IMR-90 (cell line): Measurements from ENCODE around the gene SLC23A2. TPM values are rescaled to one million over a fixed set of nuclear protein-coding genes. Genes with fewer than 3 reads are reported as not detected.
A peak's percentile ranks its signal among the peaks of the same experiment; 100 is the strongest.

Experiments
- ATAC-seq: fragments of 200-7000 bp; cut with Tn5 transposase; 2 replicates; pipeline ENCODE4 v1.9.1; 2020; ENCODE audit warnings: low read depth, mild to moderate bottlenecking, moderate library complexity
- BruUV-seq: library from RNA; stranded (reverse); fragments of 400-500 nt; replicated peaks from 2 replicates; lab custom pipeline; 2021; lab: Mats Ljungman, UMichigan
- CTCF ChIA-PET: fragments of 300-600 bp; formaldehyde crosslinking; extraction: SDS; loops from one replicate; lab custom pipeline; 2021; ENCODE audit warnings: antibody characterized with exemption; lab: Yijun Ruan, JAX
- POLR2A ChIA-PET: fragments of 300-600 bp; sonication (Branson Sonifier 250); formaldehyde crosslinking; loops from one replicate; lab custom pipeline; 2022; ENCODE audit warnings: antibody characterized with exemption; ENCODE audit not compliant: unreplicated experiment; lab: Charles Lee
- DNase-seq: peaks from one replicate; pipeline ENCODE4 v3.0.0; 2013
- H2AFZ ChIP-seq: replicated peaks from 2 replicates; pipeline ENCODE3; 2013; ENCODE audit warnings: low read length, mild to moderate bottlenecking; ENCODE audit not compliant: poor library complexity
- H2AK5ac ChIP-seq: 2 replicates; pipeline ENCODE4 v1.6.1; 2013; ENCODE audit warnings: low read depth, low read length, inconsistent platforms
- H2AK9ac ChIP-seq: replicated peaks from 2 replicates; pipeline ENCODE3; 2013; ENCODE audit warnings: mild to moderate bottlenecking, low read depth, low read length, moderate library complexity; ENCODE audit not compliant: poor library complexity
- H2BK120ac ChIP-seq: 2 replicates; pipeline ENCODE4 v1.6.1; 2013; ENCODE audit warnings: low read depth, low read length, inconsistent platforms
- H2BK15ac ChIP-seq: 3 replicates; pipeline ENCODE4 v1.6.1; 2013; ENCODE audit warnings: low read depth, low read length, inconsistent platforms
- H2BK20ac ChIP-seq: 2 replicates; pipeline ENCODE4 v1.6.1; 2013; ENCODE audit warnings: low read depth, mild to moderate bottlenecking, inconsistent platforms, low read length, moderate library complexity
- H2BK5ac ChIP-seq: 2 replicates; pipeline ENCODE4 v1.6.1; 2013; ENCODE audit warnings: mild to moderate bottlenecking, low read depth, low read length, inconsistent platforms; ENCODE audit not compliant: poor library complexity, severe bottlenecking
- H3K14ac ChIP-seq: replicated peaks from 2 replicates; pipeline ENCODE4 v1.6.1; 2013; ENCODE audit warnings: low read depth, low read length, inconsistent platforms
- H3K18ac ChIP-seq: 2 replicates; pipeline ENCODE4 v1.6.1; 2013; ENCODE audit warnings: low read depth, low read length, control low read depth
- H3K23ac ChIP-seq: 2 replicates; pipeline ENCODE4 v1.6.1; 2013; ENCODE audit warnings: low read depth, low read length, inconsistent platforms
- H3K27ac ChIP-seq: 2 replicates; pipeline ENCODE4 v1.5.1; 2013; ENCODE audit warnings: mild to moderate bottlenecking, control low read depth, low read length; ENCODE audit not compliant: insufficient read depth
- H3K27me3 ChIP-seq: 2 replicates; pipeline ENCODE4 v1.6.1; 2013; ENCODE audit warnings: low read length; ENCODE audit not compliant: control insufficient read depth, insufficient read depth
- H3K36me3 ChIP-seq: 2 replicates; pipeline ENCODE4 v1.6.1; 2013; ENCODE audit warnings: low read length, mixed read lengths; ENCODE audit not compliant: control insufficient read depth, insufficient read depth
- H3K4ac ChIP-seq: 2 replicates; pipeline ENCODE4 v1.6.1; 2013; ENCODE audit warnings: low read depth, low read length, inconsistent platforms
- H3K4me1 ChIP-seq: 2 replicates; pipeline ENCODE4 v1.6.1; 2013; ENCODE audit warnings: low read length, mixed read lengths; ENCODE audit not compliant: control insufficient read depth, insufficient read depth
- H3K4me2 ChIP-seq: 2 replicates; pipeline ENCODE4 v1.6.1; 2013; ENCODE audit warnings: low read depth, mild to moderate bottlenecking, control low read depth, low read length, moderate library complexity
- H3K4me3 ChIP-seq: 2 replicates; pipeline ENCODE4 v1.5.1; 2013; ENCODE audit warnings: low read depth, mild to moderate bottlenecking, control low read depth, low read length, moderate library complexity; ENCODE audit not compliant: insufficient read depth
- H3K56ac ChIP-seq: 2 replicates; pipeline ENCODE4 v1.6.1; 2013; ENCODE audit warnings: low read length, inconsistent platforms; ENCODE audit not compliant: insufficient read depth; ENCODE audit errors: extremely low read depth
- H3K79me1 ChIP-seq, 2 experiments: 2 replicates each; pipeline ENCODE4 v1.6.1; 2013; ENCODE audit warnings: low read length in 2 of 2, inconsistent platforms in 1 of 2, low read depth in 1 of 2
- H3K9ac ChIP-seq: 2 replicates; pipeline ENCODE4 v1.6.1; 2013; ENCODE audit warnings: low read depth, low read length, control low read depth
- H3K9me1 ChIP-seq: 2 replicates; pipeline ENCODE4 v1.6.1; 2013; ENCODE audit warnings: low read length, inconsistent platforms; ENCODE audit not compliant: insufficient read depth
- H3K9me3 ChIP-seq: 2 replicates; pipeline ENCODE4 v1.6.1; 2013; ENCODE audit warnings: low read length; ENCODE audit not compliant: control insufficient read depth, insufficient read depth
- H4K20me1 ChIP-seq: 2 replicates; pipeline ENCODE4 v1.6.1; 2013; ENCODE audit warnings: low read length, inconsistent platforms; ENCODE audit not compliant: insufficient read depth
- H4K5ac ChIP-seq: 2 replicates; pipeline ENCODE4 v1.6.1; 2013; ENCODE audit warnings: mild to moderate bottlenecking, low read depth, low read length, control low read depth
- H4K8ac ChIP-seq, 2 experiments: 2 replicates each; pipeline ENCODE4 v1.6.1; 2013; ENCODE audit warnings: low read depth in 2 of 2, low read length in 2 of 2, control low read depth in 1 of 2, inconsistent platforms in 1 of 2
- H4K91ac ChIP-seq: 2 replicates; pipeline ENCODE4 v1.6.1; 2013; ENCODE audit warnings: low read depth, low read length, inconsistent platforms; ENCODE audit not compliant: insufficient read depth
- FOS ChIP-seq: fragments of 150-350 bp; IDR thresholded peaks from 2 replicates; pipeline ENCODE4 v1.6.1; 2016; ENCODE audit warnings: low read depth, low read length
- NFE2L2 ChIP-seq: fragments of 150-350 bp; IDR thresholded peaks from 2 replicates; pipeline ENCODE4 v1.6.1; 2016; ENCODE audit warnings: low read depth, mild to moderate bottlenecking, low read length
- WGBS, 2 experiments: methylation state at CpG; one replicate each; pipeline versions ENCODE4 v1.1.5 to v1.1.7; 2013; ENCODE audit warnings: missing lambda C conversion rate in 2 of 2; ENCODE audit not compliant: insufficient read length in 1 of 2; ENCODE audit errors: extremely low coverage in 2 of 2; 5-methylcytosine and 5-hydroxymethylcytosine counted together
- dilution Hi-C: fragments of 300-500 bp; cut with HindIII; formaldehyde crosslinking; loops from one replicate; pipeline ENCODE4 v1.14.3; 2018; ENCODE audit warnings: low sequenced_read_pairs; ENCODE audit not compliant: unreplicated experiment
- in situ Hi-C: fragments of 300-500 bp; cut with MboI; formaldehyde crosslinking; loops from 3 replicates; pipeline ENCODE4 v1.14.3; 2019; ENCODE audit warnings: low sequenced_read_pairs, inconsistent platforms, mixed read lengths
- intact Hi-C: fragments of 100-400 bp; cut with micrococcal nuclease; formaldehyde crosslinking; loops from 2 replicates; pipeline ENCODE4 v1.10.0; 2022
- polyA plus RNA-seq, 3 experiments: library from polyadenylated mRNA; depleted of rRNA; stranded (reverse); fragments of >200 nt; gene quantifications; 2 replicates each; pipeline ENCODE4 v1.2.3, GENCODE V29; 2012; ENCODE audit warnings: low replicate concordance in 1 of 3
- total RNA-seq: library from RNA; depleted of rRNA; stranded (reverse); fragments of >200 nt; gene quantifications from 2 replicates; pipeline ENCODE4 v1.2.3, GENCODE V29; 2012

The SLC23A2 gene
- total and polyA plus RNA-seq, 2 of the 4 experiments (the other 2 are of a cell fraction), result 10.2 to 14.4 TPM

DNA sequence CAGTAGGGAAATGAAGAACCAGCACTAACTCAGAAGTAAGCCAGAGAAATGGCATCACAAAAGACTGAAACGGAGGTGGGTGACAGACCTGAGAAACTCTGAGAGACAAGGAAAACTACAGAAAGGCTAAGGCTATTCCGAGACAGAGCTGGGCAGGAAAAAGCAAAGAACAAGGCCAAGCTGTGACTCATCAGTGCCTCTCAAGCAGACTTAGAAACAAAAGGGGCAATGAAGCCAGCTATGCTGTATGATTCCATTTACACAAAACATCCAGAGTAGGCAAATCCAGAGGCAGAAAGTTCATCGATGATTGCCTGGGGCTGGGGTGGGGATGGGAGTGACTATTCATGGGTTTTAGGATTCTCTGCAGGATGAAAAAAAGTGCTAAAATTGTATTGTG lies 50.0 kb downstream of the SLC23A2 start:
- H3K4ac ChIP-seq, result peak overlapping the region; percentile 96
- peak overlapping the region; percentile 7 to 91; a peak in 2 of 4 replicates for H4K8ac ChIP-seq
- peak overlapping the region; percentile 40; the same call in 2 of the 3 replicates for H2BK15ac ChIP-seq
- H3K27ac ChIP-seq, result peak overlapping the region; percentile 94
- DNase-seq (peak; percentile 90), ATAC-seq (peak; percentile 82)
- BruUV-seq, result no TSS peak
- peaks cover 3% of the 10 kb centered on the region; the same call in 1 of the 2 replicates for H4K20me1 ChIP-seq
- peak overlapping the region; percentile 69 for H4K91ac ChIP-seq
- in situ Hi-C loops (loop anchor here (25.0 kb wide), 1 partner anchor 339 kb away; no protein-coding TSS in a partner anchor), dilution Hi-C loops (no loop called here), intact Hi-C loops (loop anchor here (5.0 kb wide), 1 partner anchor 344 kb away; no protein-coding TSS in a partner anchor)
- H3K4me1 ChIP-seq, result peaks cover 22% of the 10 kb centered on the region
- H2BK5ac ChIP-seq, result peak overlapping the region; percentile 87
- no peak overlapping the region for H2AK9ac ChIP-seq
- H3K9me3 ChIP-seq, result no peaks in the 10 kb centered on the region
- H3K14ac ChIP-seq, result peak overlapping the region; percentile 83
- H3K23ac ChIP-seq, result peak overlapping the region; percentile 71; the same call in 1 of the 2 replicates
- H3K27me3 ChIP-seq, result no peaks in the 10 kb centered on the region
- peaks cover 13% of the 10 kb centered on the region; the same call in 1 of the 2 replicates for H3K9me1 ChIP-seq
- peak overlapping the region; percentile 36 for H3K56ac ChIP-seq
- H3K9ac ChIP-seq, result peak overlapping the region; percentile 41
- 22% methylated on average over 2 of the region's 3 CpGs; no CpG with 5 or more reads in 1 of the 2 experiments for WGBS, 2 experiments
- peak overlapping the region; percentile 71; the same call in 1 of the 2 replicates for H3K4me2 ChIP-seq
- H3K18ac ChIP-seq, result peak overlapping the region; percentile 88; the same call in 1 of the 2 replicates
- H2BK120ac ChIP-seq, result peak overlapping the region; percentile 84
- 0 out of 2 replicates have a peak overlapping the region, but pooled peaks have one; percentile 20 for H2AK5ac ChIP-seq
- POLR2A ChIA-PET, result no interaction called here
- H3K79me1 ChIP-seq, result peaks cover 16 to 42% of the 10 kb centered on the region in 2 experiments; a peak in 3 of 4 replicates
- TF ChIP-seq NFE2L2 (no peak), FOS (peak; percentile 66; the same call in 1 of the 2 replicates)
- no peak overlapping the region for H3K4me3 ChIP-seq
- CTCF ChIA-PET, result interaction anchor here (1.1 kb wide), 1 partner anchor 29 kb away, joined by 3 read pairs; no protein-coding TSS in a partner anchor
- H4K5ac ChIP-seq, result peak overlapping the region; percentile 93
- H3K36me3 ChIP-seq, result 0 out of 2 replicates have a peak, but pooled peaks cover 1% of the 10 kb centered on the region
- H2AFZ ChIP-seq, result peak overlapping the region; percentile 11
- H2BK20ac ChIP-seq, result peak overlapping the region; percentile 96
